Esophagus muscularis mucosa (tissue), 4 donors: Measurements from ENCODE around the gene SLC7A1. TPM values are rescaled to one million over a fixed set of nuclear protein-coding genes. Genes with fewer than 3 reads are reported as not detected.

Experiments used
- DNase-seq: peaks from one replicate; pipeline ENCODE4 v3.0.0-alpha.2; 2017; ENCODE audit errors: extremely low spot score
- H3K27ac ChIP-seq, 4 donors: fragments of 200-600 bp; sonication (generic); replicated peaks in 1 of 4; 1 replicate in 3 of 4; 2 replicates in 1 of 4; pipeline ENCODE4 v1.5.1; 2016 to 2019; ENCODE audit warnings: mild to moderate bottlenecking in 1 of 4
- H3K27me3 ChIP-seq, 4 donors: fragments of 200-600 bp; sonication (generic); one replicate each; pipeline versions ENCODE4 v1.5.1 to v1.6.0; 2016 to 2019
- H3K36me3 ChIP-seq, 4 donors: fragments of 200-600 bp; sonication (generic); one replicate each; pipeline ENCODE4 v1.5.1; 2016 to 2019
- H3K4me1 ChIP-seq, 4 donors: fragments of 200-600 bp; sonication (generic); one replicate each; pipeline ENCODE4 v1.5.1; 2016 to 2019
- H3K4me3 ChIP-seq, 4 donors: fragments of 200-600 bp; sonication (generic); 1 replicate in 2 of 4; 2 replicates in 2 of 4; pipeline ENCODE4 v1.5.1; 2016 to 2019; ENCODE audit warnings: mild to moderate bottlenecking in 4 of 4, moderate library complexity in 1 of 4
- H3K9me3 ChIP-seq, 4 donors: fragments of 200-600 bp; sonication (generic); 1 replicate in 3 of 4; 2 replicates in 1 of 4; pipeline ENCODE4 v1.5.1; 2016 to 2019
- EP300 ChIP-seq: sonication (generic); formaldehyde crosslinking; IDR thresholded peaks from one replicate; pipeline ENCODE4 v1.6.1; 2017; ENCODE audit warnings: antibody characterized with exemption
- POLR2A ChIP-seq: fragments of 450-650 bp; IDR thresholded peaks from one replicate; pipeline ENCODE4 v1.6.1; 2017; ENCODE audit warnings: antibody characterized with exemption, moderate library complexity, mild to moderate bottlenecking, low read depth
- POLR2AphosphoS5 ChIP-seq, 2 donors: sonication (generic); formaldehyde crosslinking; IDR thresholded peaks; one replicate each; pipeline ENCODE4 v1.6.1; 2017; ENCODE audit warnings: antibody characterized with exemption in 2 of 2
- WGBS: methylation state at CpG from one replicate; pipeline ENCODE4 v1.1.5; 2018; 5-methylcytosine and 5-hydroxymethylcytosine counted together
- intact Hi-C: fragments of 100-400 bp; cut with DNase I; formaldehyde crosslinking; loops from one replicate; pipeline ENCODE4 v1.15.1; 2023
- total RNA-seq, 4 donors: library from RNA; depleted of rRNA; stranded (reverse); fragments of >200 nt; gene quantifications; one replicate each; pipeline versions ENCODE4 v1.1.0 to v1.2.1, GENCODE V29; 2016
- TF ChIP-seq, protein P1 (sequence below), 3 experiments: fragments of 200-600 bp in 2 of 3; fragments of 450-650 bp in 1 of 3; sonication (generic) in 2 of 3; IDR thresholded peaks; one replicate each; pipeline ENCODE4 v1.5.1; 2017 to 2019; ENCODE audit warnings: antibody characterized with exemption in 3 of 3, mild to moderate bottlenecking in 2 of 3, moderate library complexity in 1 of 3

SLC7A1 gene
- total RNA-seq, 4 donors from 2014 or later = 15.0 to 28.8 (median 21.6) TPM

GRCh38 chr13:29546662-29547061, 48.8 kb downstream of the SLC7A1 start:
- intact Hi-C loops = no loop called here
- no peaks in the 10 kb centered on the region for H3K9me3 ChIP-seq
- no peak for DNase-seq
- no peak overlapping the region for H3K4me3 ChIP-seq
- peaks cover 7 to 34% (median 14%) of the 10 kb centered on the region in 4 donors for H3K36me3 ChIP-seq
- H3K27ac ChIP-seq = no peak overlapping the region
- H3K27me3 ChIP-seq = no peaks in the 10 kb centered on the region
- peaks cover 0 to 14% (median 1%) of the 10 kb centered on the region in 4 donors for H3K4me1 ChIP-seq
- TF ChIP-seq POLR2AphosphoS5 (IDR thresholded peaks at IDR 0.05) (no peak), EP300 (no peak), POLR2A (no peak)
- TF ChIP-seq, protein P1, sequence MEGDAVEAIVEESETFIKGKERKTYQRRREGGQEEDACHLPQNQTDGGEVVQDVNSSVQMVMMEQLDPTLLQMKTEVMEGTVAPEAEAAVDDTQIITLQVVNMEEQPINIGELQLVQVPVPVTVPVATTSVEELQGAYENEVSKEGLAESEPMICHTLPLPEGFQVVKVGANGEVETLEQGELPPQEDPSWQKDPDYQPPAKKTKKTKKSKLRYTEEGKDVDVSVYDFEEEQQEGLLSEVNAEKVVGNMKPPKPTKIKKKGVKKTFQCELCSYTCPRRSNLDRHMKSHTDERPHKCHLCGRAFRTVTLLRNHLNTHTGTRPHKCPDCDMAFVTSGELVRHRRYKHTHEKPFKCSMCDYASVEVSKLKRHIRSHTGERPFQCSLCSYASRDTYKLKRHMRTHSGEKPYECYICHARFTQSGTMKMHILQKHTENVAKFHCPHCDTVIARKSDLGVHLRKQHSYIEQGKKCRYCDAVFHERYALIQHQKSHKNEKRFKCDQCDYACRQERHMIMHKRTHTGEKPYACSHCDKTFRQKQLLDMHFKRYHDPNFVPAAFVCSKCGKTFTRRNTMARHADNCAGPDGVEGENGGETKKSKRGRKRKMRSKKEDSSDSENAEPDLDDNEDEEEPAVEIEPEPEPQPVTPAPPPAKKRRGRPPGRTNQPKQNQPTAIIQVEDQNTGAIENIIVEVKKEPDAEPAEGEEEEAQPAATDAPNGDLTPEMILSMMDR (IDR thresholded peaks at IDR 0.05) = no peak
- 86% methylated on average over 8 of the region's 8 CpGs for WGBS

GRCh38 chr13:29545988-29546387, 49.5 kb downstream of the SLC7A1 start:
- 89% methylated on average over 8 of the region's 8 CpGs for WGBS
- DNase-seq = no peak
- no peaks in the 10 kb centered on the region for H3K27me3 ChIP-seq
- no peaks in the 10 kb centered on the region for H3K9me3 ChIP-seq
- H3K36me3 ChIP-seq = peaks cover 7 to 27% (median 10%) of the 10 kb centered on the region in 4 donors
- intact Hi-C loops = no loop called here
- no peak for TF ChIP-seq POLR2A
- TF ChIP-seq, protein P1 (IDR thresholded peaks at IDR 0.05) = no peak
- TF ChIP-seq EP300 = no peak
- no peak for TF ChIP-seq POLR2AphosphoS5 (IDR thresholded peaks at IDR 0.05)
- H3K27ac ChIP-seq = peak overlapping the region in 1 of 4 donors; percentile 14
- H3K4me3 ChIP-seq = no peak overlapping the region
- H3K4me1 ChIP-seq = peaks cover 0 to 14% (median 1%) of the 10 kb centered on the region in 4 donors

DNA sequence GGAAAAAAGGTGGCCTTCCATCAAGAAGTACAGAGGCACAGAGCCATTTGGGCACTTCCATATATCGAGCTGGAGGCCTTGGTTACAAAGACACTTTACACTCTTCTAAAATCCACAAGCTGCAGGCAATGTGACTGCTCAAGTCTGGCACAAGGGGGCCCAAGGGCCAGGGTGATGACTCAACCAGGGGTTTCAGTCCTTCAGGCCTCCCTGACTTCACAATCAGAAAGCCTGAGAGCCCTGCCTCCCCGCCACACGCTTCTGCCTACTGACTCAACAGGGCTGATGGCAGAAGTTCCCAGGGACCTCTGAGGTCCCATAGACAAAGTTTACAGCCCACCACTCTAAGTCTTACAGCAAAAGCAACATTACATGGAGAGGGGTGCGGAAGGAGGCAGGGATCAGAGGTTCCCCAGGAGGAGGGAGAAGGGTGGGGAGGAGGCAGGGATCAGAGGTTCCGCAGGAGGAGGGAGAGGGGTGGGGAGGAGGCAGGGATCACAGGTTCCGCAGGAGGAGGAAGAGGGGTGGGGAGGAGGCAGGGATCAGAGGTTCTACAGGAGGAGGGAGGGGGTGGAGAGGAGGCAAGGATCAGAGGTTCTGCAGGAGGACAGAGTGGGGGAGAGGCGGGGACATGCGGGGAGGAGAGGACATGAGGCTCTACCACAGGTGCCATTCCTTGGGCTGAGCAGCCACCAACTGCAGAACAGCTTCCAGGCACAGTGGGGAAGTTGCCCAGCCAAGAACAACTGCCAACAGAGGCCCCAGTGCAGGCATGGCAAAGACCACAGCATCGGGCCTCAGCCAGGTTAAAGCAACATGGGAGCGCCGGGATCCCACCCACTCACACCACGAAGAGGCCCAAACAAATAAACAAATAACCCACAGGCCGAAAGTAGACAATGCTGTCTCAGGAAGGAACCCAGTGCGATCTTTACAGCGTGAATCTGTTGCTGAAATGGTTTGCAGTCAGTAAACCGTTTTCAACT, 52.0 kb downstream of the SLC7A1 start:
- WGBS = 87% methylated on average over 16 of the region's 16 CpGs
- H3K9me3 ChIP-seq = no peaks in the 10 kb centered on the region
- H3K4me3 ChIP-seq = no peak overlapping the region
- H3K36me3 ChIP-seq = peaks cover 0 to 3% (median 0%) of the 10 kb centered on the region in 4 donors
- no peak for DNase-seq
- no peak overlapping the region for H3K27ac ChIP-seq
- TF ChIP-seq POLR2A (no peak), POLR2AphosphoS5 (IDR thresholded peaks at IDR 0.05) (no peak), EP300 (no peak)
- TF ChIP-seq, protein P1 (IDR thresholded peaks at IDR 0.05) = no peak
- intact Hi-C loops = no loop called here
- H3K27me3 ChIP-seq = no peaks in the 10 kb centered on the region
- H3K4me1 ChIP-seq = peaks cover 0 to 18% (median 7%) of the 10 kb centered on the region in 4 donors

DNA sequence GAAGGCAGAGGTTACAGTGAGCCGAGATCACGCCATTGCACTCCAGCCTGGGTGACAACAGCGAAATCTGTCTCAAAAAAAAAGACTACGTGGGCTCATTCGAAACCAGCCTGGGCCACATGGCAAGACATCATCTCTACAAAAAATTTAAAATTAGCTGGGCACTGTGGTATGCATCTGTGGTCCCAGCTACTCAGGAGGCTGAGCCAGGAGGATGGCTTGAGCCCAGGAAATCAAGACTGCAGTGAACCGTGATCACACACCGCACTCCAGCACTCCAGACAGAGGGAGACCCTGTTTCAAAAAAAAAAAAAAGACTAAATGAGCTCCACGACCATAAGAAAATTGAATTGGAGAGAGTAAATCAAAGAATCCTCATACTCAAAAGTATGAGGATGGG, 53.1 kb downstream of the SLC7A1 start:
- intact Hi-C loops = no loop called here
- TF ChIP-seq, protein P1 (IDR thresholded peaks at IDR 0.05) = no peak
- TF ChIP-seq POLR2A (no peak), EP300 (no peak), POLR2AphosphoS5 (IDR thresholded peaks at IDR 0.05) (no peak)
- Histone ChIP-seq H3K4me3 (no peak overlapping the region), H3K36me3 (no peaks in the 10 kb centered on the region), H3K27ac (no peak overlapping the region), H3K4me1 (peaks cover 0 to 18% (median 11%) of the 10 kb centered on the region in 4 donors), H3K27me3 (no peaks in the 10 kb centered on the region), H3K9me3 (no peaks in the 10 kb centered on the region)
- no peak for DNase-seq
- over 99% methylated on average over 8 of the region's 8 CpGs for WGBS
